Fibroblast of skin of abdomen (primary cell): Measurements from ENCODE around the gene TCEA2.

Experiments used
- DNase-seq: peaks from one replicate; pipeline ENCODE4 v3.0.0-alpha.2; 2013

TCEA2 gene

GRCh38 chr20:64096535-64096934 is 33.5 kb downstream of the TCEA2 start:
- DNase-seq: no peak

DNA sequence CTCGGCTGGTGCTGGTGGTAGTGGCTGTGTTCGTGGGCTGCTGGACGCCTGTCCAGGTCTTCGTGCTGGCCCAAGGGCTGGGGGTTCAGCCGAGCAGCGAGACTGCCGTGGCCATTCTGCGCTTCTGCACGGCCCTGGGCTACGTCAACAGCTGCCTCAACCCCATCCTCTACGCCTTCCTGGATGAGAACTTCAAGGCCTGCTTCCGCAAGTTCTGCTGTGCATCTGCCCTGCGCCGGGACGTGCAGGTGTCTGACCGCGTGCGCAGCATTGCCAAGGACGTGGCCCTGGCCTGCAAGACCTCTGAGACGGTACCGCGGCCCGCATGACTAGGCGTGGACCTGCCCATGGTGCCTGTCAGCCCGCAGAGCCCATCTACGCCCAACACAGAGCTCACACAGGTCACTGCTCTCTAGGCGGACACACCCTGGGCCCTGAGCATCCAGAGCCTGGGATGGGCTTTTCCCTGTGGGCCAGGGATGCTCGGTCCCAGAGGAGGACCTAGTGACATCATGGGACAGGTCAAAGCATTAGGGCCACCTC is 35.5 kb downstream of the TCEA2 start:
- DNase-seq: no peak

GRCh38 chr20:64099086-64099786 is 36.2 kb downstream of the TCEA2 start:
- no peak for DNase-seq

- no peak for DNase-seq
Observed at GRCh38 chr20:64099880-64100565, 37.0 kb downstream of the TCEA2 start.

GRCh38 chr20:64100566-64100888 is 37.5 kb downstream of the TCEA2 start:
- DNase-seq: no peak

DNA sequence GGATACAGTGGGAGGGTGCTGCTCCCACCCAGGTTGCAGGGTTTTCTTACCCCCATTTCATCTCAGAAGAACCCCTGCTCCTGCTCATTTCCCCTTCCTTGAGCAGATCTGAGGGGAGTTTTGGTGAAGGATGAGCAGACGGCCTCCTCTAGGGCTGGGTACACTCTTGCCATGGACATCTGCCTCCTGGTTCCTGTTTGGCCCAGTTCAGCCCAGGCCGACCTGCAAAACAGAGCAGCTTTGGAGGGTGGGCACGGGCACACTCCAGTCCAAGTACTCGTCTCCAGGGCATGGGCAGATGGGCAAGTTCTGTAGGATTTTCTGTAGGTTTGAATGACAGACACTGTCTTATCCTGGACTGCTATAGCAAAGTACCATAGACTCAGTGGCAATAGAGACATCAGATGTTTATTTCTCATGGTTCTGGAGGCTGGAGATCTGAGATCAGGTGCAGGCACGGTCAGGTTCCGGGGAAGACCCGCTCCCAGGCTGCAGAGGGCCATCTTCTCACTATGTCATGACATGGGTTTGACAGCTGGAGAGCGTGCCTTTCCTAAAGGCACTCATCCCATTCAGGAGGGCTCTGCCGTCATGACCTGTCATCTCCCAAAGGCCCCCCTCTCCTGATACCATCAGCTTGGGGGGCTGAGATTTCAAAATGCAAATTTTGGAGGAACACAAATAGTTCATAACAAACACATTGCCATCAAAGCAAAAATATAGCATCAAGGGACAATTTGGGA is 38.1 kb downstream of the TCEA2 start:
- DNase-seq: no peak

GRCh38 chr20:64101731-64102621 is 39.0 kb downstream of the TCEA2 start:
- DNase-seq: no peak

GRCh38 chr20:64102647-64103354 is 39.8 kb downstream of the TCEA2 start:
- no peak for DNase-seq

- DNase-seq: no peak
Observed at GRCh38 chr20:64103871-64104666, 41.1 kb downstream of the TCEA2 start.

GRCh38 chr20:64104667-64105451 is 41.9 kb downstream of the TCEA2 start:
- DNase-seq: no peak

DNA sequence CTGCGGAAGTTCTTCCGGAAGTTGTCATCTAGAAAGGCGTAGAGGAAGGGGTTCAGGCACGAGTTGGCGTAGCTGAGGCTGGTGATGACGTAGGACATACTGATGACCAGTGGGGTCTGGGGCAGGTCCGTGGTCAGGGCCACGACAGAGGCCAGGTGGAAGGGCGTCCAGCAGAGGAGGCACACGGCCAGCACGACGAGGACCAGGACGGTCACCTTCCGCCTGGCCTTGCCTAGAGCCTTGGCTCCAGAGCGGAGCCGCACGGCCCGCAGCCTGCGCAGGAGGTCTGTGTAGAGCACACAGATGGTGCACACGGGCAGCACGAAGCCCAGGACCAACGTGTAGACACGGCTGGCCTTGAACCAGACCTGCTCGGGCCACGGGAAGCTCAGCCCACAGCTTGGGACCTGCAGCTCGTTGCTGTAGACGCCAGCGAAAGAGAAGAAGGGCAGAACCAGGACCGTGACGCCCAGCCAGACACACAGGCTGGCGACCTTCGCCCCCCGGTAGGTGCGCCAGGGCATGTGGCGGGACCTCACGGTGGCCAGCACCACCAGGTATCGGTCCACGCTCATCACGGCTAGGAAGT is 42.9 kb downstream of the TCEA2 start:
- DNase-seq: no peak

GRCh38 chr20:64106435-64106961 is 43.5 kb downstream of the TCEA2 start:
- no peak for DNase-seq

GRCh38 chr20:64106981-64107735 is 44.2 kb downstream of the TCEA2 start, which contains the start of gene NPBWR2:
Gene NPBWR2 (minus strand): TSS chr20:64107565. CDS start chr20:64106831, 734 bp downstream.
- DNase-seq: no peak

DNA sequence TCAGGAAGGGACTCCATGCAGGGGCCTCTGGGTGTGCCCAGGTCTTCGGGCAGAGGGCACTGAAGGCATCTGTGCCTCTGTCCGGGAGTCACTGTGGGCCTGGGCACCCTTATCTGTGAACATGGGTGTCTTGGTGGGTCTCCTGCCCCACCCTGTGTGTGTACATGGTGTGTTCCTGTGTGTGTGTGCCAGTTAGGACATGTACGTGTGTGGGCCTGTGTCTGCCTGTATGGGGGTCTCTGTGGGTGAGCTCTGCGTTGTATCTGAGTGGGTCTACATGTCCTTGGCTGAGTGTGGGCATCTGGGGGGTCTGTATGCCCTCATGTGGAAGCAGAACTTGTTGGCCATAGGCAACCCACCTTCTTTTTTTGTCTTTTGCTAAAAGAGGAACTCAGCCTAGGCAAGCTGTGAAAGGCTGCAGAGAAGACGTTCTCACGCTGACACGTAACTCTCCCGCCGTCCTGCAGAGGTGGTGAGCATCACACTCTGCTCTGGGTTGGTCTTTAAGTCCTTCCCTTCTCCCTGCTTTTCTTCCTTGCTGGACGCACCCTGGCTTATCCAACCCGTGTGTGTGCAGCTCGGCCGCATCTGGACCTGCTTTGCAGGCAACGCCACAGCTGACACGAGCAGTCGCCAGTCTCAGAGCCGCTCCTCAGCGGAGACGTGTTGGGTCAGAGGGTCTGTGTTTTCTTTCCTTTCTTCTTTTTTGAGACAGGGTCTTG is 44.9 kb downstream of the TCEA2 start:
- no peak for DNase-seq

GRCh38 chr20:64108731-64109681 is 46.0 kb downstream of the TCEA2 start:
- DNase-seq: no peak

DNA sequence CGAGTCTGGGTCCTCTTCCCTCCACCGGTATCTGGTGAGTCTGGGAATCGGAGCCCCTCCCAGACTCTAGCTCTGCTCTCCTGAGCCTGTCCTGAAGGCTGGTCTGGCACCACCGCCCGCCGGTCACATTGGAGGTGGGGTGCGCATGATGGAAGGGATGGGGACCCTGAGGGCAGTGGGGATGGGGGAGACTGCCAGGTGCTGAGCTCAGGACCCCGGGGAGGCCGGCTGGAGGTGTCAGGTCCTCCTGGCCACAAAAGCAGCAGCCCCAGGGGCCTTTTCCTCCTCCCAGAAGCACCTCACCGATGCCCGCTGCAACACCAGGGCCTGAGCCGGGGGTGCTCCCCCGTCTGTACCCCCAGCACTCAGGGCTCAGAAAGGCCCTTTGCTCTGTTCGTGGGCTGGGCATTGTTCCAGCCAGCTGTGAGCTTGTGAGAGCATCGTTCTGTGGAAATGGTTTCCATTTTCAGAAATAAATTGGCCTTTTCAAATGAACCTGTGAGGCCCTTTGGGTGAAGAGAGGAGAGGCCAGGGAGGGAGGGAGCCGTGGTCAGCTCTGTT is 46.9 kb downstream of the TCEA2 start:
- no peak for DNase-seq
